GM08714 (cell line): Measurements from ENCODE around the gene MRPS7.
"Not testable (repeated sequence)": the region's sequence is repeated elsewhere in the genome, so short reads cannot be mapped to it uniquely, and the experiment has no call there.

Experiments
- H3K4me3 ChIP-seq: fragments of 200-500 bp; sonication (Bioruptor generic); 2 replicates; pipeline ENCODE4 v1.5.1; 2014; ENCODE audit warnings: mild to moderate bottlenecking, low read length, inconsistent platforms
- ZNF274 ChIP-seq: IDR thresholded peaks from 2 replicates; pipeline ENCODE4 v1.6.1; 2012; ENCODE audit warnings: mild to moderate bottlenecking, low read depth, low read length

The MRPS7 gene

DNA sequence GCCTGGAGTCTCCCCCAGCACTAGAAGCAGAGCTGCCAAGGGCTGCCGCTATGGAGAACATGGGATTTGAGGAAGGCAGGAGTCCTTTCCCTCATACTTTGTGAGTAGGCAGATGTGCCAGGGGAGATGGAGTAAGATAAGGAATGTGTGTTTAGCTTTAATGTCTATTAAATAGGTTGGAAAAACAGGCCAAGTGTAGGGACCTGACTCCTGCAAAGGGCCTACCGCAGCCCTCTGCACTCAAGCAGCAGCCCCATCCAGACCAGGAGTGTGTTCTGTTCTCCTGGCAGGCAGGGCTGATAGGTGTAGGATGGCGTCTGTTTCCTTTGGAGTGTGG, 11.1 kb downstream of the MRPS7 start:
- TF ChIP-seq ZNF274, result no peak
- H3K4me3 ChIP-seq, result no peak overlapping the region

DNA sequence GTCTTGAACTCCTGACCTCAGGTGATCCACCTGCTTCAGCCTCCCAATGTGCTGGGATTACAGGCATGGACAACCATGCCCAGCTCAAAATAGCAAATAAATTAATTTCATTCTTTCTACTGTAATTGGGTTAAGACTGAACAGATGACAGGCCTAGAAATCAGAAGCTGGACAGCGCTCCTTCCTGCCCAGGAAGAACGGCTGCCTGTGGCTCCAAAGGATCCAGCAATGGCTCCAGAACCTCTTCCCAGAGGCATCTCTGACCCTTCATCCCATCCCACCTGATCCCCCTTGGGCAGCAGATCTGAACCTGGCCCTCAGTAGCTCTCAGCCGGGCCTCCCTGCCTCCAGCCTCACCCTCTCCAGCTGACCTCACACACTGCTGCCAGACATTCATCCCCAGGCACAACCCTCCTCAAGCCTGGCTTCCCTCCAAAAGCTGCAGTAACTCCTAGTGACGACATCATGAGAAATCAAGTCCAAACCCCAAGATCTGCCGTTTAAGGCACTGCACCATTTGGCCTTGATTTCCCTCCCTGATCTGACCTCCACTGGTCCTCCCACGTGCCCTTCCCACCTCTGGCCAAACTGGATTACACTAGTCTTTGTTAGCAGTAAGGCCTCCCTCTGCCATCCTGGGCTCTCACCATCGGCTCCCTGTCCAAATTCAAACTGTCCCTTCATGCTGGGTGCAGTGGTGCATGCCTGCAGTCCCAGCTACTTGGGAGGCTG, 12.5 kb downstream of the MRPS7 start:
- no peak for TF ChIP-seq ZNF274

DNA sequence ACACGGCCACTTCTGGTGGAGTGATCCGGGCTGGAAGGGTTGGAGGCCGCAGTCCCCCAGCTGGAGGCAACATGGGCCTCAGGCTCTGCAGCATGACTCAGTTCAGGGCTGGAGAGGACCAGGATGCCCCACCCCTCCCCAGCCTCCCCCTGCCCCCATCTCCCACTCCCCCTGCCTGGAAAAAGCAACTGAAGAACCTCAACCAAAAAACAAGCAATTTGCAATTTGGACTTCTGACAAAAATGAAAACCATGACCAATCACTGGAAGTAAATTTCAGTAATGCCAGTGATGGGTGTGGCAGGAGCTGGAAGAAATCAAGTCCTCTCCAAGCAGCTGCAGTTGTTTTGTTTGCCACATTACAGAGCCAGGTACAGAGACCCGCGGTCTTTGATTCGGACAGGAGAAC, 16.0 kb downstream of the MRPS7 start:
- no peak overlapping the region for H3K4me3 ChIP-seq
- no peak for TF ChIP-seq ZNF274

More for the DNA sequence above, 12.5 kb downstream of the MRPS7 start:
- H3K4me3 ChIP-seq, result no peak overlapping the region

DNA sequence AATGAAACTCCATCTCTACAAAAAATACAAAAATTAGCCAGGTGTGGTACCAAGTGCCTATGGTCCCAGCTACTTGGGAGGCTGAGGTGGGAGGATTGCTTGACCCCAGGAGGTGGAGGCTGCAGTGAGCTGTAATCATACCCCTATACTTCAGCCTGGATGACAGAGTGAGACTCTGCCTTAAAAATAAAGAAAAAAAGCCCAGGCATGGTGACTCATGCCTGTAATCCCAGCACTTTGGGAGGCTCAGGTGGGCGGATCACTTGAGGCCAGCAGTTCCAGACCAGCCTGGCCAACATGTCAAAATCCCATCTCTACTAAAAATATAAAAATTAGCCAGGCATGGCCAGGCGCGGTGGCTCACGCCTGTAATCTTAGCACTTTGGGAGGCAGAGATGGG, 18.5 kb downstream of the MRPS7 start:
- H3K4me3 ChIP-seq, result not testable (repeated sequence)

DNA sequence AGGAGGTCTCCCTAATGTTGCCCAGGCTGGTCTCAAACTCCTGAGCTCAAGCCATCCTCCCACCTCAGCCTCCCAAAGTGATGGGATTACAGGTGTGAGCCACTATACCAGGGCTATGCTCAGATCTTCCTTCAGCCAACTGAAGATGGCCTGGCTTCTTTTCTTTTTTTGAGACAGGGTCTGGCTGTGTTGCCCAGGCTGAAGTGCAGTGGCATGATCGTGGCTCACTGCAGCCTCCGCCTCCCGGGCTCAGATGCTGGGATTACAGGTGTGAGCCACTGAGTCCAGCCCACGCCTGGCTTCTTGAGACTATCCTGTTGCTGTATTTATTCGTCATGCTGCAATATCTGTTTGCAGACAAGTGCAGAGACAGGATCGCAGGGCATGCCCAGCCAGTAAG, 23.4 kb downstream of the MRPS7 start:
- no peak for TF ChIP-seq ZNF274
- H3K4me3 ChIP-seq, result no peak overlapping the region

- H3K4me3 ChIP-seq, result no peak overlapping the region
- no peak for TF ChIP-seq ZNF274
Observed at GRCh38 chr17:75287221-75287620, 25.5 kb downstream of the MRPS7 start.

GRCh38 chr17:75288359-75288758, 26.7 kb downstream of the MRPS7 start:
- H3K4me3 ChIP-seq, result peak overlapping the region; percentile 67
- TF ChIP-seq ZNF274, result no peak

DNA sequence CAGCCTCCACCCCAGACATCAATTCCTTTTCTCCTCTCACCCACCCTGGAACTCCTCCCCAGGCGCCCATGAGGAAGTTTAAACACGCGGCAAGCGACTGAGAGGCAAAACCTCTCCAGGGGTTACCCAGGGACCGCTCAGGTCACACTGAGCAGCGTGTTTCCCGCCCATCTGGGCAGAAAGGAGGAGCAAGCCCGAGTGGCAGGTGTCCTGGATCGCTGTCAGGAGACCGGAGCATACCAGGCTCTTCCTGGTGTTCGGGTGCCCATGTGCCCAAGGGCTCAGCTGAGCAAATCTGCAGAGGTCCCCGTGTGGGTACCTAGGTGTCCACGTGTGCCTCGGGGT, 27.1 kb downstream of the MRPS7 start:
- H3K4me3 ChIP-seq, result peak overlapping the region; percentile 67
- TF ChIP-seq ZNF274, result no peak

- peak within 1 kb of the TSS; percentile 73 for H3K4me3 ChIP-seq
- no peak for TF ChIP-seq ZNF274
Observed at GRCh38 chr17:75289115-75289831, 27.6 kb downstream of the MRPS7 start, which contains the start of gene SLC25A19. Gene SLC25A19, minus strand, starts transcription at chr17:75289433. Its CDS starts 2,669 bp downstream, at chr17:75286764.

DNA sequence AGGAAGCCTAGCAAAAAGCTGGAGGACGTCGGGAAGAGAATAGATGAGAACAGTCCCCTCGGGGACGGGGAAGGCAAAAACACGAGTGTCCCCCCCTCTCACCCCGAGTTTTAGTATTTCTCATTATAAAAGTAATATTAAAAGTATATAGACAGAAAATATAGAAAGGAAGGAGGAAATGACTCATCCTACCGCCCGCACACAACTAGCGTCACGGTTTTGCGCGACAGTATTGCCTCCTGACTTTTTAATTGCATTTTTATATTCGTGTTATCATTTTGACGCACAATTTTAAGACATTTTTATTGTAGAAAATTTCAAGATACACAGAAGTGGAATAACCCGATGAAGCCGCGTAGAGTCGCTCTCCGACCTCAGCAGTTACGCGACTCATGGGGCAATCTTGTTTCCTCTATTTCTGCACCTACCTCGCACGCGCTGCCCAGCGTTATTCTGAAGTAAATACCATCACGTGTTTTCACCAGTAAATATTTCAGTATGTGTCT, 28.2 kb downstream of the MRPS7 start:
- peak overlapping the region; percentile 73 for H3K4me3 ChIP-seq
- TF ChIP-seq ZNF274, result no peak

GRCh38 chr17:75292810-75293448, 31.2 kb downstream of the MRPS7 start:
- H3K4me3 ChIP-seq, result not testable (repeated sequence)

DNA sequence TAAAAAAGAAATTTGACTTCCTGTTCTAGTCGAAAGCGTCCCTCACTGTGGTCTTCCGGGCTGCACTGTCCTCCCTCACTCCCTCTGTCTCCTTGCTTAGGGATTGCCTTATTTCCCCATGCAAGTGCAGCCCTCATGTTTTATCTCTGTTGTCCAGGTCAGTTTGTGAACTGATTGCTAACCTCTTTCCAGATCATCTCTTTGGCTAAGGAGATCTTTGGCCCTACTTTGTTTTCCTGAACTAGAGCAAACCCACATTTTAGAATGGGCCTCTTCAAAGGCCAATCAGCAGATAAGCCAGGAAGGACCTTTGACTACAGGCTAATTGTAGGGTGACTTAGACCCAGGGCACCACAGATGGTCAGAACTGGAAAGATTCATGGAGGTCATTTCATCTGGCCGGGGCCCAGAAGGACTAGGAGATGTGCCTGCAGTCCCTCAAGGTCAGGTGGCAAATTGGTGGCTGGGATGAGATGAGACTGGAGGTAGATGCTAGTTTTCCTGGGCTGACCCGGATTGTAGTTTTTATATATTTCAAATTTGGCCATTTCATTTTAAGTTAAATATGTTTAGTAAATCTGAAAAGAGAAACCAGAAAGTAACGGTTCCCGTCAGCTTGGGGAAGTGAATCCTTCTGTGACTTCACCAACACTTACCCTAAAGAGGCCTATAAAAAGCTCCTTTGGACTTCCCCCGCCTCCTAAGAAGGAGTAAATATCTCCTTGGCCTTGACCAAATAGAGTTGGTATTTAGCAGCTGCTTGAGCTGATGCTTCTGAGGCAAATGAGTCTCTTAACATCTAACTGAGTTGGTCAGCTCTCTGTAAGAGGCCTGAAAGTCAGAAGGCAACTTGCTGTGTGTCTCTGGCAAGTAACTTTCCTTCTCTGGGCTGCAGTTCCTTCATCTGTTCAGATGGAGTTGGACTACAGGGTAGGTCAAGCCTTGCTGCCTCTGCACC, 33.8 kb downstream of the MRPS7 start:
- TF ChIP-seq ZNF274, result no peak

DNA sequence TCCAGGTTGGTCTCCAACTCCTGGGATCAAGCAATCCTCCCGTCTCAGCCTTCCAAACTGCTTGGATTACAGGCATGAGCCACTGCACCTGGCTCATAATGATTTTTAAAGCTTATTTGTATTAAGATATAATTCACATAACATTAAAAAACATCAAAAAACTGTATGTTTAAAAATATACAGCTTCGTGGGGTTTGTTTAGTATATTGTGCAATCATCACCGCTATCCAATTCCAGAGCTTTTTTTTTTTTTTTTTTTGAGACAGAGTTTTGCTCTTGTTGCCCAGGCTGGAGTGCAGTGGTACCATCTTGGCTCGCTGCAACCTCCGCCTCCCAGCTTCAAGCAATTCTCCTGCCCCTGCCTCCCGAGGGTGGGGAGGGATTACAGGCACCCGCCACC, 38.6 kb downstream of the MRPS7 start:
- TF ChIP-seq ZNF274, result no peak
- H3K4me3 ChIP-seq, result no peak overlapping the region

More for the DNA sequence above, 33.8 kb downstream of the MRPS7 start:
- H3K4me3 ChIP-seq, result peak overlapping the region; percentile 50; the same call in 1 of the 2 replicates

GRCh38 chr17:75301049-75301448, 39.4 kb downstream of the MRPS7 start:
- H3K4me3 ChIP-seq, result no peak overlapping the region
- TF ChIP-seq ZNF274, result no peak
